HepG2 (cell line): ENCODE measurements around the gene PEX5.

Experiments
- CEBPB ChIP-seq: IDR thresholded peaks from 2 replicates; pipeline ENCODE4 v1.6.1; 2011; ENCODE audit warnings: low read depth, low read length, improper control_type of control experiment, borderline replicate concordance
- CHD2 ChIP-seq: IDR thresholded peaks from 2 replicates; pipeline ENCODE4 v1.6.1; 2011; ENCODE audit warnings: low read depth, low read length, improper control_type of control experiment
- CTCF ChIP-seq: sonication (generic); formaldehyde crosslinking; IDR thresholded peaks from 2 replicates; pipeline ENCODE4 v1.5.0; 2020; ENCODE audit warnings: mild to moderate bottlenecking, missing genetic modification reagents, moderate library complexity
- POLR2AphosphoS5 ChIP-seq: IDR thresholded peaks from 2 replicates; pipeline ENCODE4 v1.6.1; 2012; ENCODE audit warnings: low read depth, low read length
- RAD21 ChIP-seq: fragments of 450-650 bp; formaldehyde crosslinking; IDR thresholded peaks from 2 replicates; pipeline ENCODE4 v1.5.0; 2020; ENCODE audit warnings: mild to moderate bottlenecking
- YY1 ChIP-seq: IDR thresholded peaks from 2 replicates; pipeline ENCODE4 v1.6.1; 2011; ENCODE audit warnings: low read length, low read depth, moderate library complexity, mild to moderate bottlenecking; ENCODE audit not compliant: insufficient read depth, insufficient replicate concordance
- ZBTB43 ChIP-seq: sonication (generic); formaldehyde crosslinking; conservative IDR thresholded peaks from 2 replicates; pipeline ENCODE4 v1.4.0; 2020; ENCODE audit warnings: missing genetic modification reagents
- ZNF296 ChIP-seq: sonication (generic); formaldehyde crosslinking; conservative IDR thresholded peaks from 2 replicates; pipeline ENCODE4 v1.5.0; 2020; ENCODE audit warnings: mild to moderate bottlenecking, missing genetic modification reagents
- TF ChIP-seq, protein P1 (sequence below): fragments of 450-650 bp; IDR thresholded peaks from 2 replicates; pipeline ENCODE4 v1.6.1; 2016

DNA sequence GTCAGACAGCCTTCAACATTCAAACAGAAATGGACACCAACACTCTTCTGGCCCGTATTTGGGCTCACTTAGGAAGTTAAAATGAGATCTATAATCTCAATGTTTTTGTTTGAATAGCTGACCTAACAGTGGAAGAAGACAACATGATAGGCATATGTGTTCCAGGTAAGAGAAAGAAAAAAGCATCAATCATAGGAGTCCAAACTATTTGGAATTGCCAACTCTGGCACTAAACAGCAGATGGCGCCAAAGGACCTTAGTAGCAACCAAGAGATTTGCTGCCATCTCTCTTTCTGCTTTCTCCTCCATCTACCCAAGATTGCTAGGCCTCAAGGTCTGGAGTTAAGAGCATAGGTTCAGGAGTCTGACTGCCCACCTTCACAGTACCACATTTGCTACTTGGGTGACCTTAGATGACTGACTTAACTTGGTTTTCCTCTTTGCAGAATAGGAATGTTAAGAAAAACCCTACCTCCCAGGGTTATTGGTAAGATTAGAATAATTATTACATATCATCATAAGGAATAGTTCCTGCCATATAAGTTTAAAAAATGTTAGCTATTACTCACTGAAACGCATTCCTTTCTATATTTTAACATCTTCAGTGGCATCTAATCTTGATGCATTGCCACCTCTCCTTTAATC, 30.2 kb downstream of the PEX5 start:
- TF ChIP-seq YY1 (no peak), POLR2AphosphoS5 (no peak), CEBPB (no peak), RAD21 (CRISPR knock-in tag) (peak; percentile 82), ZNF296 (CRISPR knock-in tag) (no peak), ZBTB43 (CRISPR knock-in tag) (no peak), CTCF (CRISPR knock-in tag) (peak; percentile 91), CHD2 (no peak)
- TF ChIP-seq, protein P1, sequence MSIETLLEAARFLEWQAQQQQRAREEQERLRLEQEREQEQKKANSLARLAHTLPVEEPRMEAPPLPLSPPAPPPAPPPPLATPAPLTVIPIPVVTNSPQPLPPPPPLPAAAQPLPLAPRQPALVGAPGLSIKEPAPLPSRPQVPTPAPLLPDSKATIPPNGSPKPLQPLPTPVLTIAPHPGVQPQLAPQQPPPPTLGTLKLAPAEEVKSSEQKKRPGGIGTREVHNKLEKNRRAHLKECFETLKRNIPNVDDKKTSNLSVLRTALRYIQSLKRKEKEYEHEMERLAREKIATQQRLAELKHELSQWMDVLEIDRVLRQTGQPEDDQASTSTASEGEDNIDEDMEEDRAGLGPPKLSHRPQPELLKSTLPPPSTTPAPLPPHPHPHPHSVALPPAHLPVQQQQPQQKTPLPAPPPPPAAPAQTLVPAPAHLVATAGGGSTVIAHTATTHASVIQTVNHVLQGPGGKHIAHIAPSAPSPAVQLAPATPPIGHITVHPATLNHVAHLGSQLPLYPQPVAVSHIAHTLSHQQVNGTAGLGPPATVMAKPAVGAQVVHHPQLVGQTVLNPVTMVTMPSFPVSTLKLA = no peak
